ENCODE data around the gene BBIP1.

Gene BBIP1, protein sequence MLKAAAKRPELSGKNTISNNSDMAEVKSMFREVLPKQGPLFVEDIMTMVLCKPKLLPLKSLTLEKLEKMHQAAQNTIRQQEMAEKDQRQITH

DNA sequence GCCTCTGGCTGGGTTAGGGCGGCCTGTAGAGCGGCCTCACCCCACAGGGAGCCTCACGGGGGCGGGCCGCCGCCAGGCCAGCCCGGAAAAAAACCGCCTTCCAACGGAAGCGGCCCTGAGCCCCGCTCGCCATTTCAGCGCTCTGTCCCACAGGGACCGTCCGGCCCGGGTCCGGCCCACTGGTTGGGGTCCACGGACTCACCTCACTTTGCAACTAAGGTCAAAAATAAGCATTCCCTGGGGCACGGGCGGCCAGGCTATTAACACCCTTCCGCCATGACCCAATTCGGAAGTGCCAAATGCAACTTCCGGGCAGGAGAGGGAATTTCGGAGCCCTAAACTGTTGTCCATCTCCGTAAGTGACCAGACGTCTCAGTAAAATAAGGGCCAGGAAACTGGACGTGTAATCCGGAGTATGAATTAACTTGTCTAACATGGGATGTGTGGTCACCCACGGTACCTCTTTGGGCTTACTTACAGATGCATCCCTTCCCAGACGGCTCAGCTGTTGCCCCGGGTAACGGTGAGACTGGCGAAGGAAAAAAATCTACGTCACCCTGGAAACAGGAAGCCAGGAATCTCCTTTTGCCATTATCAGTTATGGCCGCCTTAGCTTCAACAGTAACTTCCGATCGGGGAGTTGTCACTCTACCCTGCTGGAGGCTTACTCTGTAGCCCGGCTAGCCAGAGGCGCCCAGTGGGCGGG, at the start of gene BBIP1:
Gene BBIP1, minus strand, starts transcription at position 538 of the 706 bp plus-strand sequence. CDS start 1,023 bp downstream, outside the sequence.
- no peak for DNase-seq (ENCODE audit: low read depth in 2 of 2)

DNA sequence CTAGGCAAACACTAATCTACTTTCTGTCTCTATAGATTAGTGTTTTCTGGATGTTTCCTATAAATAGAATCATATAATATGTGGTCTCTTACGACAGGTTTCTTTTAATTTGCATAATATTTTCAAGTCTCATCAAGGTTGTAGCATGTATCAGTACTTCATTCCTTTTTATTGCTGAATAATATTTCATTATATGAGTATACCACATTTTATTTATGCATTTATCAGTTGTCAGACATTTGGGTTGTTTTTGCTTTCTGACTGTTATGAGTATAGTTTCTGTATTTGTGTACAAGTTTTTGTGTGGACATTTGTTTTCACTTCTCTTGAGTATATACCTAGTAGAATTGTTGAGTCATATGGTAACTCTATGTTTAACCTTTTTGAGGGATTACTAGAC, 48.7 kb upstream of the BBIP1 start:
- DNase-seq (ENCODE audit: low read depth in 2 of 2): no peak

DNA sequence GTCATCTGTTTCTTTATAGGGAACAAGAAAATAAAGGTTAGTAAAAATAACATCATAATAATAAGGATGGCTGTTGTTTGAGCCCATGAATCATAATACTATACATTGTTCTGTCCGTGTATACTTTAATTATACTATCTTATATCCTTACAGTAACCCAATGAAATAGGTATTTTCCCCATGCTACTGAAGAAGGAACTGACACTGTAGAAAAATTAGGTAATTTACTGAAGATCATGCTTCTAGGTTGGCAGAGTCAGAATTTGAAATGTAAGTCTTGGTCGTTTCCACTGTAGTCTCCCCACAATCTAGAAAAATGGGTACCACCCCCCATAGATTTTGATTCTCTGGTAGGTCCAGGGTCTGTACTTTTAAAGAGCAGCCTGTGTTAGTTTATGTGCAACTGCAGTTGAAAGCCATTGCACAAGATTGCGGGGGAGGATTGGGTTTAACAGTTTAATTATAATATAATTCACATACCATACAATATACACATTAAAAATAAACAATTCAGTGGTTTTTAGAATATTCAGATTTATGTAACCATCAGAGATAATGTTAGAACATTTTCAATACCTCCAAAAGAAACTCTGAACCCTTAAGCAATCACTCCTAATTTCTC, 48.1 kb upstream of the BBIP1 start:
- DNase-seq (ENCODE audit: low read depth in 2 of 2): no peak

DNA sequence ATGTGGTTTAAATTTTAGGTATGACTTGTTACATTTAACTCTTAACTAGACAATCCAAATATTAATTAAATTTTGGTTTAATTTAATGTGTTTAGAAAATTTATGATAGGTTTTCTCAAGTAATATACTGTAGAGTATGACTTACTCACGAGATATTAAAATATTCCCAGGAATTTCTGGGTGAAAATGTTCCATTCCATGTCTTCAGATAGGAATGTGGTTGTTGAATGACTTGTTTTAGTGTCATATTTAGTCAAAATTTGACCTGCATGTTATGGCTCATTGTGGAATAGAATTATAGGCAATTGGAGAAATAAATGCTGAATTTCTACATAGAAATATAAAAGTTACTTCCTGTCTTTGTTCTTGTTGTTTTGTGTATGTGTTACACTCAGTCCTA, 47.2 kb upstream of the BBIP1 start:
- no peak for DNase-seq (ENCODE audit: low read depth in 2 of 2)

DNA sequence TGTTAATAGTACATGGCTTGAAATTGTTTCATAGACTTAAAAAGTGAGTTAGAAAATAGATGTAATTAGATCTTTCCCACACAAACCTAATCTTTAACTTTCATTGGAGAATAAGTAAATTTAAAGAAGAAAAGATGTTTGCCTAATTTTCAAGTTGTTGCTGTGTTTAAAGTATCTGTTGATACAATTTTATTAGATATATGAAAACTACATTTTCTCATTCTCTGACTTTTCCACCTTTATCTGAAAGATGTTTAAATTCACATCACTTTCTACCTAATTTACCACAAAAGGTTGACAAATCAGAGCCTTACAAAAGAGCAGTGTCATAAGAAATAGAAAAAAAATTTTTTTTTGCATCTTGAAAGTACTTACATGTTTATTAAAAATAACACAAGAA, 46.2 kb upstream of the BBIP1 start:
- DNase-seq (ENCODE audit: low read depth in 2 of 2): no peak

DNA sequence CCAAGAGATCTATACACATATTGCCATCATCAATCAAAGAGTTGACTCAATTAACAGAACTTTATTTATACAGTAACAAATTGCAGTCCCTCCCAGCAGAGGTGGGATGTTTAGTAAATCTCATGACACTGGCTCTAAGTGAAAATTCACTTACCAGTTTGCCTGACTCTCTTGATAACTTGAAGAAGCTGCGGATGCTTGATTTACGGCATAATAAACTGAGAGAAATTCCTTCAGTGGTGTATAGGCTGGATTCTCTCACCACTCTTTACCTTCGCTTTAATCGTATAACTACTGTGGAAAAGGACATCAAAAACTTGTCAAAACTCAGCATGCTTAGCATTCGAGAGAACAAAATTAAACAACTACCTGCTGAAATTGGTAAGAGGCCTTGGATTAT, 45.7 kb upstream of the BBIP1 start:
- no peak for DNase-seq (ENCODE audit: low read depth in 2 of 2)

DNA sequence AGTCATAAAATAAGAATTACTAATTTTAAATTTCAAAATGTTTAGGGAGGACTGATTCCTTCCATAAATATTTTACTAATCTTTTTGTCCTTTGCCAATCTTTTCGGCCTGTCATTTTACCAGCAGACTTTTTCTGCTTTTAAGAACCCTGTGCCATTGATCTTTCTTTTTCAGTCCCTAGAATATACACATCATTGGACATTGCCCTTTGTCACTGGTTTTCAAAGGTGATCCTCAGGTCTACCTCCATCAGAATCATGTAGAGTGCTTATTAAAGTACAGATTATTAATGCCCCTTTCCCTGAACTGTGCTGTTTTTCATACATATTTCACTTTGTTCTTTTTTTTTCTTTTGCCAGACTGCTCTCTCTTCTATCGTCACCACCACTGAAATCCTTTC, 44.2 kb upstream of the BBIP1 start:
- DNase-seq (ENCODE audit: low read depth in 2 of 2): no peak

DNA sequence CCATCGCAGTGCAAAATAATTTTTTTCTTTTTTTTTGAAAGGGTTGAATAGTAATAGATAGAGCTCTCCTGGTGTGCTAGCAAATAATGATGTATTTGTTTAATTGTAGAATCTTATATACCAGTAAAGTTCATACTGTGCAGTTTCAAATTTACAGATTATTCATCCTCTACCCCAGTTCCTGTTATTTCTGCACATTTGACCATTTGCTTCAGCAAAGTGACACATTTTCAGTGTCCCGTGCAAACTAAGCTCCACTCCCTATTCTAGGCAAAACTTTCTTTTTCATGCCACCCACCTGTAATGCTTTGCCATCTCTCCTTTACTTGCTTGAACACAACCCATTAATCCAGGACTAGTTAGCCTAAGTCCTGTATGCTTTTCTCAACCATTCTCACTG, 43.5 kb upstream of the BBIP1 start:
- DNase-seq (ENCODE audit: low read depth in 2 of 2): no peak

DNA sequence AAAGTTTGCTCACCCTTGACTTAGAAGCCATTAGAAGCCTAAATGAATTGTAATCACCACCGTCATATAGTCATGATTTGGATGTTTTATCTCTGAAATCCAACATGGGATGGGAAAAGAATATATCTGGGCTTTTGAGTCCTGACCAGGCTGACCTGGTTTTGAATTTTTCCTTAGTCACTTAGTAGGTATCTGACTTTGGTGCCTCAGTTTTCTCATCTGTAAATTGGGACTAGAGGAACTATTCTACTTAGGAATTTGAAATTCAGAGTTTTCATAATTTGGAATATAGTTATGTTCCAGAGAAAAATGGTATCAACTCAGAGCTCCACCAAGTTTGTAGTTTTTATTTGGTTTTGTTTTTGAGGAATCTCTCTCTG, 41.3 kb upstream of the BBIP1 start:
- no peak for DNase-seq (ENCODE audit: low read depth in 2 of 2)

DNA sequence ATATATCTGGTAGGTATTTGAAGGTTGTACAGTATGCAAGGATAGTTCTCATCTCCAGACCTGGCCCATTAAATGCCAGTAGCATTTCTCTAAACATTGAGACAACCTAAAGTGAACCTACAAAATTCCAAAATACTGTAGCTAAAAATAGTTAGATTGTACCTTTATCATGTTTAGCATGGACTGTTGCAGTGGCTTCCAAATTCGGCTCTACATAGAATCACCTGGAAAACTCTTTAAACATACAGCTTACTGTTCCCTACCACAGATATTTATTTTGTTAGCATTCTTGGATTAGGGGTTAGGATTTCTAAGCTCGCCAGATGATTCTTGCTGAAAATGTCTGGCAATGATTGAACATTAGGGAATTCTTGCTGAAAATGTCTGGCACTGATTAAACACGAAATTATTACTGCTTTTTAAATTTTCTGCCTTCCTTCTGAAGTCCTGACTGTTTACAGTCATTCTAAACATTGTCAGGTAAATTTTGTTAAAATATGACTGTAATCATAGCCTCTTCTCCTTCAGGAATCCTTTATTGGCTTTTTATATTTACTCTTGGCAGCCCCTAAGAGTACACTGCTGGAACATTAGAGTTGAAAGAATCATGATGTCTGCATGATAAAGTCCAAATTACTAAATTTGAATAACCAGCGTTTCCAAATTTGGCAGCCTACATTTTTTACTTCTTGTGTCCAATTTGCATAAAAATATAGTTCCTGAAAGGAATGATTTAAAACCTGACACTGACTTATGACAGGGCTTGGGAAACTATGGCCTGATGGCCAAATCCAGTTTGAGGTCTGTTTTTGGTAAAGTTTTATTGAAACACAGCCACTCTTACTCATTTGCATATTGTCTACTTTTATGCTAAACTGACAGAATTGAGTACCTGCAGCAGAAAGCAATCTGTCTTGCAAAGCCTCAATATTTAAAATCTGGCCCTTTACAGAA, 40.7 kb upstream of the BBIP1 start:
- DNase-seq (ENCODE audit: low read depth in 2 of 2): no peak

DNA sequence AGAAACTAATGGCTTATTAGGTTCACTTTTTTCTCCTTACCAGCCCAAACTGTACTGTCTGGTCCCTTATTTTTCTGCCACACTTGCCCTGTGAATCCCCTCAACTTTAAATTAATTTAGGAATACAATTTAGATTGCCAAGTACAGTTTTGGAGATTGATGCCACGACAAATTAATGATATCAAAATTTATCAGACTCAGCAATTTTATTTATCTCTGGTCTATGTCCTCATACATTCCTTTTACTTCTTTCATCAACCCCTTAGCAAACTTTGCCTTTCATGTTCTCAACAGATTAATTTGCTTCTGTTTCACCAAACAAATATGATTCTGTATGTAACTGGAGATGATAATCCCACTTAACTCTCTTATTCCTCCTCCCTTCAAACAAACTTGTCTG, 38.6 kb upstream of the BBIP1 start:
- no peak for DNase-seq (ENCODE audit: low read depth in 2 of 2)

DNA sequence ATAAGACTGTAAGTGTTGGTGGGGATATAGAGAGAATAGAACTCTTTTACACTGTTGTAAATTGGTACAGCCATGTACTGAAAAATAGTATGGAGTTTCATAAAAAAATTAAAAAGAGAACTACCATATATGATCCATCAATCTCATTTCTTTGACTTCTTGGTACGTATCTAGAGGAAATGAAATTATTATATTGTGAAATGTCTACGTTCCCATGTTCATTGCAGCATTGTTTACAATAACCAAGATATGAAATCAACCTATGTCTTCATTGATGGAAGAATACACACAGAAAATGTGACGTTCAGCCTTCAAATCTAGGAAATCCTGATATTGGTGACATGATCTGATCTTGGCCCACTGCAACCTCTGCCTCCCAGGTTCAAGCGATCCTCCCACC, 32.4 kb upstream of the BBIP1 start:
- no peak for DNase-seq (ENCODE audit: low read depth in 2 of 2)

DNA sequence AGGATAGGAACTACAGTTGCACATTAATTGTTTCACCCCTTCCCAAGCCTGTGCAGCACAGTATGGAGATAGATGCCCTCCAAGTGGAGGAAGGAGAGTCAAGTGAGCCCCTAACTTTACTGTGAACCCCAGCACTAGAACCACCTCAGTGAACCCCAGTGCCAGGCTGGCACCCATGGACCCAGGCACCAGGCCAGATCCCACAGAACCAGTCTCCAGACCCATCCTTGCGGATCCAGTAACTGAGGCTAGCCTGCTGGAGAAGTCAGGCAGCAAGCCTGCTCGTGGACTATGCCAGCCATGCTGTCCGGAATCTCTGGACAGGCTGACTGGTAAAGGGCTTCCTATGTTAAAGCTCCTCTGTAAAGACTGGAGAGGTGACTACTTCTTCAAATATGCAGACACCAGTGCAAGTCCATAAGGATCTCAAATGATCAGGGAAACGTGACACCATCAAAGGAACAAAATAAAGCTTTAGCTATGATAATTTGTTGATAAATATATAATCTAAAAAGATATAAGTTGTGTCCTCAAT, 28.1 kb upstream of the BBIP1 start:
- DNase-seq (ENCODE audit: low read depth in 2 of 2): no peak

DNA sequence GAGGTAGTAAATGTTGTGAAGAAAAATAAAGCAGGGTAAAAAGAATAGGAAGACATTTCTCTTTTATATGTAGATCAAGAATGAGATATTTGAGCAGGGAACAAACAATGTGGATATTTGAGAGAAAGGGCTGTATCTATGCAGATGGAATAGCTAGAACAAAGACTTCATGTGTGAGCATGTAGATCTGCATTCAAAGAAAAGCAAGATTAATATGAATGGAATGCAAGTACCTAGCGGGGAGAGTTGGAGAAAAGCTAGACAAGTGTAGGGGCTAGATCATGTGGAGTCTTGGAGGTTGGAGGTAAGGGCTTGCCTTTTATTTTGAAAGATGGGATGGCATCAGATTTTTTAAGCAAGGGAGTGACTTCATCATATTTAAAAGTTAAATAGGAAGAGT, 27.5 kb upstream of the BBIP1 start:
- DNase-seq (ENCODE audit: low read depth in 2 of 2): no peak

DNA sequence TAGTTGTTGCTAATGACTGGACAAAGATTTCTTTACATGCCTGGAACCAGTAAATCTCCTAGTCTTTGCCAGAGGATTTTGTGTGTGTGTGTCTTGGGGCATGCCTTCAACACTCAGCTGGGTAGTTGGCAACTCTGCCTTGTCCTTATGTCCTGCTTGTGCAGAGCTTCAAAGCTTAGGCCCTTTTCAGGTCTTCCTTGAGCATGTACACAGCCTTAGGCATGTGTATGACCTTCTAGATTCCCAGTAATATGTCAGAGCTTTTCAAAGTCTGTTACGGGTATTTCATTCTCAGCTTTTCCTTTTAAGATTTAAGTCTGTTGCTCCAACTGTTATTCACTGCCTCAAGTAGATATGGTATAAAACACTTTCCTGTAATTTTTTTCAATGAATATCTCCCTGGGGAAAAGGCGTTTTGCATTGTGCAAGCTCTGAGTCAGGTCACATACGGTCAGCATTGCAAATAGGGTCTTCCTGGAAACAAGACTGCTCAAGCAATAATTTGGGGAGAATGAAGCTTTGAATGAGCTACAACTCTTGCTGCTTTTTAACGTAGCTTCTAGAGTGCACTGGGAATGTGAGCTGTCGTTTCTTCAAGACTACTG, 25.9 kb upstream of the BBIP1 start:
- DNase-seq (ENCODE audit: low read depth in 2 of 2): no peak

DNA sequence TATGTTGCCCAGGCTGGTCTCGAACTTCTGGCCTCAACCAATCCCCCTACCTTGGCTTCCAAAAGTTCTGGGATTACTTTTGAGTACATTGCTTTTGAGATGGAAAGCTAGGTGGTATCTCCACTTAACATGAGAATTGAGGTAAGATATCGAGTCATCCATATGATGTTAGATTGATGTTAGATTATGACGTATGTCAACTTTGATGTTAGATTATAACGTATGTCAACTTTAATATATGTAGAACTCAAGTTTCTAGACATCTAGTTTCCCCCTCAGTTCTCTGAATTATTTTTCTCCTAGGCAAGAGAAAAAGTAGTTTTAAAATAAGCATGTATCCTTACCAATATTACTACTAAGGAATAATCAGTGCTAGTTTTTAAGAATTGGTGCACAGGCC, 20.4 kb upstream of the BBIP1 start:
- no peak for DNase-seq (ENCODE audit: low read depth in 2 of 2)

DNA sequence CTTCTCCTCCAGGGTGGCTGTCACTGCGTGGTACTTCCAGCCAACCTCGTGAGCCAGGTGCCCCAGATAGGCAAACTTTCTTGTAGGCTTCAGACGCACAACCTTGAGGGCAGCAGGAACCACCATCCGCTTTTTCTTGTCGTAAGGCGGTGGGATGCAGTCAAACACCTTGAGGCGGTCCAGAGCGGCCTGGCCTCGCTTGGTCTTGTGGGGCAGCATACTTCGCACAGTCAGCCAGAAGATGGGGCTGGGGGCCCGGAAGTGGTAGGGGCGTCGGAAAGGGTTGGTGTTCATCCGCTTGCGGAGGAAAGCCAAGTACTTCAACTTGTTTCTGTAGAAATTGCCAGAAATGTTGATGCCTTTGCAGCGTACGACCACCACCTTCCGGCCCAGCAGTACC, 17.8 kb upstream of the BBIP1 start:
- DNase-seq (ENCODE audit: low read depth in 2 of 2): no peak

DNA sequence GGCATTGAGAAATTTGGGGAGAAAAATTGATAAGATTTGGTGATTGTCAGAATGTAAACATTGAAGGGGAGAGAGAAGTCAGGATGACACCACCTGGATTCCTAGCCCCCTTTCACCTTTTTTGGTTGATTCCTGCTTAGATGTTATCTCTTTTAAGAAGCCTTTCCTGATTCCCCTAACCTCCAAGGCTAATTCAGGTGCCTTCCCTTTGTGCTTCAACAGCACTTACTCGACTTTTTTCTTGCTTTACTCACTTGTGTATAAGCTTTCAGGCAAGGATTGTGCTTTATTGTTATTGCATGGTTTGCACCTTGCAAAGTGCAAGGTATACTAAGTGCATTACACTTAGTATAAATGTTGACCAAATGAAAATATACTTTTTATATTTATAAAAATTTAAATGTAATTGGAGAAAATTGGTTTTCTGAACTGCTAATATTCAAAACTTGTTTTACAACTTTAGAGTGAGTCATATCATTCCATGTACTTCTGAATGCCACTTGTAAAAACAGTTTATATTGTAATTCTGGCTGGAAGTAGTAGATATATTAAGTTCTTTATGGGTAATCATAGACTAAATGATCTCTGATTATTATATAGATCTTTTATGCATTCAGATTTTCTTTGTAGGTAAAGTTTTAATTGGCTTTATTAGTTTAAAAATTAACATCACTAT, 13.7 kb upstream of the BBIP1 start:
- no peak for DNase-seq (ENCODE audit: low read depth in 2 of 2)

DNA sequence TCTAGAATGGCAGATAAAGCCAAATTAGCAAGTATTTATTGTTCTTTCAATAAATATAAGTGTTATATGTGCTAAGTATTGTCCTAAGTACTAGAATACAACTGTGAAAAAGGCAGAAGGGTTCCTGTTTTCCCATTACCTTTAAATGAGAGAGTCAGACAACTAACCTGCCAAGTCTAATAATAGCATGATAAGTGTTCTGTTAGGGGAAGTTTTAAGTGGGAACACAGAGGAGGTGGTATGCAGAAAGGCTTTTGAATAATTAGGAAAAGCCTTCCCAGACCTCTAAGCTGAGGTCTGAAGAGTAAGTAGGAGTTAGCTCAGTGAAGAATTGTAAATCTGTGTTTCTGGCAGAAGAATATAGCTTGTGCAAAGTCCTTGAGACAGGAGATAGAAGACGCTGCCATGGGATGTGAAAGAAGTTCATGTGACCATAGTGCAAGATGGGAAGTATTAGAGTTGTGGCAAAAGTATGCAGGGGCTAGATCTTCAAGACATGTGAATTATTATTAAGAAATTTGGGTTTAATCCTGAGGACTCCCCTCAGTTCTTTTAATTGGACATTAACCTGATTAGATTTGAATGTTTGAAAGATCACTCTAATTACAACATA, 12.9 kb upstream of the BBIP1 start:
- no peak for DNase-seq (ENCODE audit: low read depth in 2 of 2)

DNA sequence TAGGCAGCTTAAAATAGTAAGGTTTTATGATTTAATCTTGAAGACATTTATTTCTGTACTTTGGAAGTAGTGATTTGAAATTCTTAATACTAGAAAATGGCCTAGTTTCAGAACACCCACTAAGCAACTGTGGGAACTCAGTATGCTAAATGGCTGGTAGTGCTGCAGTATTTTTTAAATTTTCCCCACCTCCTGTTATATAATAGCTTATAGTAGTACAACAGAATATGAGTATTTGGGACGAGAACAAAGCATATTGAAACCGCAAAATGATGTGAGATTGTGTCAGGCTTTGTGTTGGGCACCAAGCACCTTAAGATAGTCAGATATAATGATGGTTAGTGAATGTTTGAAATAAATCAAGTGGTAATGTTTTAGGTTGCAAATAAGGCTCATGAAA, 8.5 kb upstream of the BBIP1 start:
- no peak for DNase-seq (ENCODE audit: low read depth in 2 of 2)

Data from stimulated activated CD8-positive, alpha-beta memory T cell treated with anti-CD3 and anti-CD28 coated beads, Interleukin-2, amount 100 ng/mL, for 48 hours (primary cell).